ENCODE measurements around the gene ATP2B3. TPM values are rescaled to one million over a fixed set of nuclear protein-coding genes. Genes with fewer than 3 reads are reported as not detected.

ATP2B3 gene
- total RNA-seq, 1 donor from 2014 or later, result 0.10 TPM

- Mint-ChIP-seq H3K4me3 (ENCODE audit: unreplicated experiment) (no peak overlapping the region), H3K27me3 (ENCODE audit: unreplicated experiment) (no peaks in the 10 kb centered on the region), H3K9me3 (ENCODE audit: unreplicated experiment) (no peaks in the 10 kb centered on the region), H3K4me1 (ENCODE audit: unreplicated experiment) (no peaks in the 10 kb centered on the region), H3K36me3 (ENCODE audit: low read depth, unreplicated experiment) (peaks cover 8% of the 10 kb centered on the region), H3K27ac (ENCODE audit: unreplicated experiment) (no peak overlapping the region)
- no peak for TF ChIP-seq CTCF (IDR thresholded peaks at IDR 0.05; ENCODE audit: unreplicated experiment)
- DNase-seq (ENCODE audit: low spot score), result no peak
Observed at GRCh38 chrX:153583433-153583832, 66.0 kb downstream of the ATP2B3 start.

DNA sequence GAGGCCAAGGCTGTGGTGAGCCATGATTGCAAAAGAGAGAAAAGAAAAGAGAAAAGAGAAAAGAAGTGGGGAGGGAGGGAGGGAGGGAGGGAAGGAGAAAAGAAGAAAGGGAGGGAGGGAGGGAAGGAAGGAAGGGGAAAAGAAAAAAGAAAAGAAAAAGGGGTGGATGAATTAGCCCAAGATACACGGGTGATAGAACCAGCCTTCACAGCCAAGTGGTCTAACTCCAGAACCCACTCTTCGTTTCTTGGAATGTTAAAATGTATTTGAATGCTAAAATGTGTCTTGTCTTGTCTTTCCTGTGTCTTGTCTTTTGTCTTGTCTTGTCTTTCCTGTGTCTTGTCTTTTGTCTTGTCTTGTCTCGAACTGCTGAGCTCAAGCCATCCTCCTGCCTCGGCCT lies 68.4 kb downstream of the ATP2B3 start:
- no peak overlapping the region for H3K4me3 Mint-ChIP-seq (ENCODE audit: unreplicated experiment)
- no peaks in the 10 kb centered on the region for H3K9me3 Mint-ChIP-seq (ENCODE audit: unreplicated experiment)
- TF ChIP-seq CTCF (IDR thresholded peaks at IDR 0.05; ENCODE audit: unreplicated experiment), result no peak
- no peak for DNase-seq (ENCODE audit: low spot score)
- H3K27me3 Mint-ChIP-seq (ENCODE audit: unreplicated experiment), result no peaks in the 10 kb centered on the region
- no peaks in the 10 kb centered on the region for H3K4me1 Mint-ChIP-seq (ENCODE audit: unreplicated experiment)
- peaks cover 9% of the 10 kb centered on the region for H3K36me3 Mint-ChIP-seq (ENCODE audit: low read depth, unreplicated experiment)
- no peak overlapping the region for H3K27ac Mint-ChIP-seq (ENCODE audit: unreplicated experiment)

- no peaks in the 10 kb centered on the region for H3K27me3 Mint-ChIP-seq (ENCODE audit: unreplicated experiment)
- no peak overlapping the region for H3K4me3 Mint-ChIP-seq (ENCODE audit: unreplicated experiment)
- H3K4me1 Mint-ChIP-seq (ENCODE audit: unreplicated experiment), result no peaks in the 10 kb centered on the region
- H3K27ac Mint-ChIP-seq (ENCODE audit: unreplicated experiment), result no peak overlapping the region
- peaks cover 9% of the 10 kb centered on the region for H3K36me3 Mint-ChIP-seq (ENCODE audit: low read depth, unreplicated experiment)
- no peak for TF ChIP-seq CTCF (IDR thresholded peaks at IDR 0.05; ENCODE audit: unreplicated experiment)
- H3K9me3 Mint-ChIP-seq (ENCODE audit: unreplicated experiment), result no peaks in the 10 kb centered on the region
- no peak for DNase-seq (ENCODE audit: low spot score)
Observed at GRCh38 chrX:153587342-153587741, 69.9 kb downstream of the ATP2B3 start.

GRCh38 chrX:153588021-153588781 lies 70.8 kb downstream of the ATP2B3 start:
- no peak for TF ChIP-seq CTCF (IDR thresholded peaks at IDR 0.05; ENCODE audit: unreplicated experiment)
- no peak overlapping the region for H3K27ac Mint-ChIP-seq (ENCODE audit: unreplicated experiment)
- DNase-seq (ENCODE audit: low spot score), result no peak
- no peaks in the 10 kb centered on the region for H3K9me3 Mint-ChIP-seq (ENCODE audit: unreplicated experiment)
- H3K36me3 Mint-ChIP-seq (ENCODE audit: low read depth, unreplicated experiment), result peaks cover 11% of the 10 kb centered on the region
- H3K4me3 Mint-ChIP-seq (ENCODE audit: unreplicated experiment), result peak overlapping the region; percentile 51
- no peaks in the 10 kb centered on the region for H3K27me3 Mint-ChIP-seq (ENCODE audit: unreplicated experiment)
- H3K4me1 Mint-ChIP-seq (ENCODE audit: unreplicated experiment), result no peaks in the 10 kb centered on the region

GRCh38 chrX:153588782-153589446 lies 71.5 kb downstream of the ATP2B3 start:
- H3K27me3 Mint-ChIP-seq (ENCODE audit: unreplicated experiment), result no peaks in the 10 kb centered on the region
- no peak for DNase-seq (ENCODE audit: low spot score)
- no peak overlapping the region for H3K4me3 Mint-ChIP-seq (ENCODE audit: unreplicated experiment)
- no peaks in the 10 kb centered on the region for H3K9me3 Mint-ChIP-seq (ENCODE audit: unreplicated experiment)
- peaks cover 16% of the 10 kb centered on the region for H3K36me3 Mint-ChIP-seq (ENCODE audit: low read depth, unreplicated experiment)
- no peaks in the 10 kb centered on the region for H3K4me1 Mint-ChIP-seq (ENCODE audit: unreplicated experiment)
- TF ChIP-seq CTCF (IDR thresholded peaks at IDR 0.05; ENCODE audit: unreplicated experiment), result no peak
- H3K27ac Mint-ChIP-seq (ENCODE audit: unreplicated experiment), result no peak overlapping the region
